ENCODE measurements around the gene IGF1.

GRCh38 chr12:102441077-102441596, 39.2 kb downstream of the IGF1 start:
- TF ChIP-seq RAD21 (IDR thresholded peaks at IDR 0.05; ENCODE audit: low read depth) (no peak), EGR1 (IDR thresholded peaks at IDR 0.05) (no peak), CEBPB (IDR thresholded peaks at IDR 0.05) (no peak), TAF1 (IDR thresholded peaks at IDR 0.05; ENCODE audit: low read depth) (no peak)

Data from Ishikawa (cell line).